EH (cell line): ENCODE results near the gene ITCH.
"Not testable (repeated sequence)": the region's sequence is repeated elsewhere in the genome, so short reads cannot be mapped to it uniquely, and the experiment has no call there.

ENCODE experiments used
- DNase-seq: peaks from one replicate; pipeline ENCODE4 v3.0.0-alpha.2; 2015; ENCODE audit warnings: low read depth

The ITCH gene

GRCh38 chr20:34343458-34344211 lies 19.4 kb upstream of the ITCH start:
- DNase-seq: no peak

GRCh38 chr20:34344238-34344637 lies 18.8 kb upstream of the ITCH start:
- no peak for DNase-seq

GRCh38 chr20:34345402-34345736 lies 17.7 kb upstream of the ITCH start:
- DNase-seq: no peak

- peak; percentile 25 for DNase-seq
Measured at GRCh38 chr20:34345839-34346532, 17.1 kb upstream of the ITCH start.

- DNase-seq: not testable (repeated sequence)
Measured at GRCh38 chr20:34346533-34346865, 16.6 kb upstream of the ITCH start.

GRCh38 chr20:34347571-34347970 lies 15.5 kb upstream of the ITCH start:
- DNase-seq: no peak

GRCh38 chr20:34350095-34350494 lies 13.0 kb upstream of the ITCH start:
- no peak for DNase-seq

GRCh38 chr20:34353467-34353866 lies 9.6 kb upstream of the ITCH start:
- DNase-seq: not testable (repeated sequence)

GRCh38 chr20:34355427-34355826 lies 7.6 kb upstream of the ITCH start:
- DNase-seq: no peak

- DNase-seq: not testable (repeated sequence)
Measured at GRCh38 chr20:34359729-34360128, 3.3 kb upstream of the ITCH start.

- DNase-seq: no peak
Measured at GRCh38 chr20:34362502-34363061, 491 bp upstream of the ITCH start.

- DNase-seq: peak; percentile 53
Measured at GRCh38 chr20:34363465-34364222, 571 bp downstream of the ITCH start.

- no peak for DNase-seq
Measured at GRCh38 chr20:34364223-34364506, 1.1 kb downstream of the ITCH start.

- DNase-seq: no peak
Measured at GRCh38 chr20:34365765-34366213, 2.7 kb downstream of the ITCH start.

GRCh38 chr20:34367155-34367554 lies 4.1 kb downstream of the ITCH start:
- no peak for DNase-seq

GRCh38 chr20:34367911-34368310 lies 4.8 kb downstream of the ITCH start:
- not testable (repeated sequence) for DNase-seq

- peak; percentile 15 for DNase-seq
Measured at GRCh38 chr20:34368547-34368946, 5.5 kb downstream of the ITCH start.

GRCh38 chr20:34369265-34369664 lies 6.2 kb downstream of the ITCH start:
- no peak for DNase-seq

- DNase-seq: no peak
Measured at GRCh38 chr20:34370062-34370461, 7.0 kb downstream of the ITCH start.

- DNase-seq: no peak
Measured at GRCh38 chr20:34373445-34373844, 10.4 kb downstream of the ITCH start.

GRCh38 chr20:34374209-34374760 lies 11.2 kb downstream of the ITCH start:
- DNase-seq: no peak

- DNase-seq: no peak
Measured at GRCh38 chr20:34375977-34376430, 12.9 kb downstream of the ITCH start.
